Measurements from ENCODE around the gene CPTP.
"Not testable (repeated sequence)": the region's sequence is repeated elsewhere in the genome, so short reads cannot be mapped to it uniquely, and the experiment has no call there.

Gene CPTP

GRCh38 chr1:1361982-1362423 lies 37.4 kb downstream of the CPTP start:
- DNase-seq (ENCODE audit: low read depth), result no peak
- H3K4me3 ChIP-seq (ENCODE audit: low read depth, low read length), result no peak overlapping the region
- TF ChIP-seq, protein P1, sequence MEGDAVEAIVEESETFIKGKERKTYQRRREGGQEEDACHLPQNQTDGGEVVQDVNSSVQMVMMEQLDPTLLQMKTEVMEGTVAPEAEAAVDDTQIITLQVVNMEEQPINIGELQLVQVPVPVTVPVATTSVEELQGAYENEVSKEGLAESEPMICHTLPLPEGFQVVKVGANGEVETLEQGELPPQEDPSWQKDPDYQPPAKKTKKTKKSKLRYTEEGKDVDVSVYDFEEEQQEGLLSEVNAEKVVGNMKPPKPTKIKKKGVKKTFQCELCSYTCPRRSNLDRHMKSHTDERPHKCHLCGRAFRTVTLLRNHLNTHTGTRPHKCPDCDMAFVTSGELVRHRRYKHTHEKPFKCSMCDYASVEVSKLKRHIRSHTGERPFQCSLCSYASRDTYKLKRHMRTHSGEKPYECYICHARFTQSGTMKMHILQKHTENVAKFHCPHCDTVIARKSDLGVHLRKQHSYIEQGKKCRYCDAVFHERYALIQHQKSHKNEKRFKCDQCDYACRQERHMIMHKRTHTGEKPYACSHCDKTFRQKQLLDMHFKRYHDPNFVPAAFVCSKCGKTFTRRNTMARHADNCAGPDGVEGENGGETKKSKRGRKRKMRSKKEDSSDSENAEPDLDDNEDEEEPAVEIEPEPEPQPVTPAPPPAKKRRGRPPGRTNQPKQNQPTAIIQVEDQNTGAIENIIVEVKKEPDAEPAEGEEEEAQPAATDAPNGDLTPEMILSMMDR (IDR thresholded peaks at IDR 0.05; ENCODE audit: low read depth, low read length, missing control alignments), result no peak

DNA sequence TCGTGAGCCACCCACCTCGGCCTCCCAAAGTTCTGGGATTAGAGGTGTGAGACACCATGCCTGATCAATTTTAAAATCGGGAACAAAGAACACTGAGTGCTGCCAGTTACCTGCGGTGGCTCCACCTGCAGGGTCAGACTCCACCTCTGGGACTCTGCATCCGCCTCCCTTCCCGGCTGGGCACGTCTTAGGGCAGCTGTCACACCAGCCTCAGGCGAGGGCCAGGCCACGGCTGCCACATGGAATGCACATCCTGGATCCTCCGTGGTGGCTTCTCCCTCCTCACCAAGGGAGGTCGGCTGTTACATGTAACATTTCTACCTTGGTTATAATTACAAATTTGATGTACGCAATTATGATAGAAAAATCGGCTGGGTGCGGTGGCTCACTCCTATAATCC lies 39.7 kb downstream of the CPTP start:
- TF ChIP-seq, protein P1 (IDR thresholded peaks at IDR 0.05; ENCODE audit: low read depth, low read length, missing control alignments), result no peak
- H3K4me3 ChIP-seq (ENCODE audit: low read depth, low read length), result no peak overlapping the region
- DNase-seq (ENCODE audit: low read depth), result no peak

DNA sequence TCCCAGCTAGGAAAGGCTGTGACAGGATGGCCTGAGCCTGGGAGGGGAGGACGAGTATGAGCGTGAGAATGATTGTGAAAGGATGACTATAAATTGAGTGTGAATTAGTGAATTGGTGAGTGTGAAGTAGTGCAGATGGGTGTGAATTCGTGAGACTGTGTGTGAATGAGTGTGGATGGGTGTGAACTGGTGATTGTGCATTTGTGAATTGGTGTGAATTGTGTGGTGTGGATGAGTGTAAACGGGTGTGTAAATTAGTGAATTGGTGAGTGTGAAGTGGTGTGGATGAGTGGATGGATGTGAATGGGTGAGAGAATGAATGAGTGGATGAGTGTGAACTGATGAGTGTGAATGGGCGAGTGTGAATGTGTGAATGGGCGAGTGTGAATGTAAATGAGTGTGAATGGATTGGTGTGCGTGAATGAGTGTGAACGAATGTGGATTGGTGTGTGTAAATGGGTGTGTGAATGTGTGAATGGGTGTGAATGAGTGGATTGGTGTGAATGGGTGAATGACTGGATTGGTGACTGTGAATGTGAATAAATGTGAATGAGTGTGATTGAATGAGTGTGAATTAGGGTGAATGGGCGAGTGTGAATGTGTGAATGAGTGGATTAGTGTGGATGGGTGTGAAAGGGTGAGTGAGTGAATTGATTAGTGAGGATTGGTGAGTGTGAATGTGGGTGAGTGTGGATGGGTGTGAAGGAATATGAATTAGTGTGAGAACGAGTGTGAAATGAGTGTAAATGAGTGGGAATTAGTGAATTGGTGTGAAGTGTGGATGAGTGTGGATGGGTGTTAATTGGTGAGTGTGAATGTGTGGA lies 41.5 kb downstream of the CPTP start:
- no peak overlapping the region for H3K4me3 ChIP-seq (ENCODE audit: low read depth, low read length)
- no peak for DNase-seq (ENCODE audit: low read depth)
- TF ChIP-seq, protein P1 (IDR thresholded peaks at IDR 0.05; ENCODE audit: low read depth, low read length, missing control alignments), result no peak

- TF ChIP-seq, protein P1 (IDR thresholded peaks at IDR 0.05; ENCODE audit: low read depth, low read length, missing control alignments), result no peak
- no peak for DNase-seq (ENCODE audit: low read depth)
- no peak overlapping the region for H3K4me3 ChIP-seq (ENCODE audit: low read depth, low read length)
Observed at GRCh38 chr1:1366699-1367066, 42.1 kb downstream of the CPTP start.

GRCh38 chr1:1367315-1367714 lies 42.7 kb downstream of the CPTP start:
- no peak for DNase-seq (ENCODE audit: low read depth)
- H3K4me3 ChIP-seq (ENCODE audit: low read depth, low read length), result no peak overlapping the region
- TF ChIP-seq, protein P1 (IDR thresholded peaks at IDR 0.05; ENCODE audit: low read depth, low read length, missing control alignments), result no peak

DNA sequence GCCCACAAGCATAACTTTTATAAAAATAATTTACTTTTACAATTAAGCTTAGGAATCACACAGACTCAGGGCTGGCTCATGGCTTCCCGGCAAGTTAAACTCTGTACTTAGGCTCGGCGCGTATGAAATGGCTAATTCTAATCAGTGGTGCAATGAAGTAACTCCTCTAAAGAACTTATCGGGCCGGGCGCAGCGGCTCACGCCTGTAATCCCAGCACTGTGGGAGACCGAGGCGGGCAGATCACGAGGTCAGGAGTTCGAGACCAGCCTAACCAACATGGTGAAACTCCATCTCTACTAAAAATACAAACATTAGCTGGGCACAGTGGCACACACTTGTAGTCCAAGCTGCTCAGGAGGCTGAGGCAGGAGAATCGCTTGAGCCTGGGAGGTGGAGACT lies 45.5 kb downstream of the CPTP start:
- not testable (repeated sequence) for DNase-seq (ENCODE audit: low read depth); H3K4me3 ChIP-seq (ENCODE audit: low read depth, low read length)

- no peak for DNase-seq (ENCODE audit: low read depth)
- TF ChIP-seq, protein P1 (IDR thresholded peaks at IDR 0.05; ENCODE audit: low read depth, low read length, missing control alignments), result no peak
- no peak overlapping the region for H3K4me3 ChIP-seq (ENCODE audit: low read depth, low read length)
Observed at GRCh38 chr1:1370771-1371300, 46.2 kb downstream of the CPTP start.
